ENCODE measurements around the gene SLC43A1. TPM values are rescaled to one million over a fixed set of nuclear protein-coding genes. Genes with fewer than 3 reads are reported as not detected.
A peak's percentile ranks its signal among the peaks of the same experiment; 100 is the strongest.

The SLC43A1 gene
- total RNA-seq, 6 experiments from 2014 or later = 3.1 to 4.7 (median 4.3) TPM

- H3K9me3 Mint-ChIP-seq = no peaks in the 10 kb centered on the region
- DNase-seq = no peak
- H3K4me1 Mint-ChIP-seq (ENCODE audit: low read depth) = peaks cover 18% of the 10 kb centered on the region
- no peak overlapping the region for H3K4me3 Mint-ChIP-seq
- no peak for TF ChIP-seq CTCF (IDR thresholded peaks at IDR 0.05)
- H3K27me3 Mint-ChIP-seq (ENCODE audit: insufficient read depth) = peaks cover 12% of the 10 kb centered on the region
- H3K27ac Mint-ChIP-seq = no peak overlapping the region
- no peaks in the 10 kb centered on the region for H3K36me3 Mint-ChIP-seq (ENCODE audit: low read depth)
These were observed 76.9 kb downstream of the SLC43A1 start for GRCh38 chr11:57438345-57439285.

GRCh38 chr11:57436031-57436430 is 79.5 kb downstream of the SLC43A1 start:
- no peak for DNase-seq
- Mint-ChIP-seq H3K9me3 (no peaks in the 10 kb centered on the region), H3K4me3 (no peak overlapping the region), H3K36me3 (ENCODE audit: low read depth) (no peaks in the 10 kb centered on the region), H3K4me1 (ENCODE audit: low read depth) (peaks cover 38% of the 10 kb centered on the region), H3K27ac (no peak overlapping the region), H3K27me3 (ENCODE audit: insufficient read depth) (peaks cover 14% of the 10 kb centered on the region)
- TF ChIP-seq CTCF (IDR thresholded peaks at IDR 0.05) = no peak

- Mint-ChIP-seq H3K27ac (no peak overlapping the region; the same call in 1 of the 2 replicates), H3K9me3 (no peaks in the 10 kb centered on the region), H3K36me3 (ENCODE audit: low read depth) (no peaks in the 10 kb centered on the region), H3K4me3 (no peak overlapping the region), H3K27me3 (ENCODE audit: insufficient read depth) (peaks cover 10% of the 10 kb centered on the region), H3K4me1 (ENCODE audit: low read depth) (peaks cover 38% of the 10 kb centered on the region)
- TF ChIP-seq CTCF (IDR thresholded peaks at IDR 0.05) = no peak
- peak; percentile 91 for DNase-seq
These were observed 80.6 kb downstream of the SLC43A1 start for GRCh38 chr11:57434640-57435546.

Other genes starting within 250 kb of the SLC43A1 start
- 100 to 1,000 TPM; 118 to 134 (median 123) TPM for gene TNKS1BP1, start 190.8 kb downstream of the SLC43A1 start, total RNA-seq (2021; fragmentation: NEBNext Ultra II Directional; extraction: Animal tissue kit (Norgen Biotek cat#: 25700))
- 100 to 1,000 TPM in 5 of 6 experiments, 10 to 100 TPM in 1; 84.0 to 141 (median 133) TPM for gene SSRP1, start 179.8 kb downstream of the SLC43A1 start, total RNA-seq (2021; fragmentation: NEBNext Ultra II Directional; extraction: Animal tissue kit (Norgen Biotek cat#: 25700))
- gene P2RX3, start 177.3 kb downstream of the SLC43A1 start, total RNA-seq (2021; fragmentation: NEBNext Ultra II Directional; extraction: Animal tissue kit (Norgen Biotek cat#: 25700)) = not detected
- not detected for gene PRG3, start 134.6 kb downstream of the SLC43A1 start, total RNA-seq (2021; fragmentation: NEBNext Ultra II Directional; extraction: Animal tissue kit (Norgen Biotek cat#: 25700))
- not detected for gene PRG2, start 125.1 kb downstream of the SLC43A1 start, total RNA-seq (2021; fragmentation: NEBNext Ultra II Directional; extraction: Animal tissue kit (Norgen Biotek cat#: 25700))
- 10 to 100 TPM in 4 of 6 experiments, 1 to 10 TPM in 2; 2.1 to 18.7 (median 15.8) TPM for gene SLC43A3, start 88.6 kb downstream of the SLC43A1 start, total RNA-seq (2021; fragmentation: NEBNext Ultra II Directional; extraction: Animal tissue kit (Norgen Biotek cat#: 25700))
- gene RTN4RL2, start 55.2 kb downstream of the SLC43A1 start, total RNA-seq (2021; fragmentation: NEBNext Ultra II Directional; extraction: Animal tissue kit (Norgen Biotek cat#: 25700)) = under 1 TPM; 0.09 to 0.66 (median 0.35) TPM
- gene TIMM10, start 15.1 kb upstream of the SLC43A1 start, total RNA-seq (2021; fragmentation: NEBNext Ultra II Directional; extraction: Animal tissue kit (Norgen Biotek cat#: 25700)) = 10 to 100 TPM; 43.6 to 72.9 (median 58.4) TPM
- gene SMTNL1, start 21.9 kb upstream of the SLC43A1 start, total RNA-seq (2021; fragmentation: NEBNext Ultra II Directional; extraction: Animal tissue kit (Norgen Biotek cat#: 25700)) = not detected
- gene UBE2L6, start 52.0 kb upstream of the SLC43A1 start, total RNA-seq (2021; fragmentation: NEBNext Ultra II Directional; extraction: Animal tissue kit (Norgen Biotek cat#: 25700)) = 10 to 100 TPM; 34.1 to 46.5 (median 43.3) TPM
- gene SERPING1, start 82.0 kb upstream of the SLC43A1 start, total RNA-seq (2021; fragmentation: NEBNext Ultra II Directional; extraction: Animal tissue kit (Norgen Biotek cat#: 25700)) = under 1 TPM in 5 of 6 experiments, not detected in 1; 0.11 to 0.51 (median 0.25) TPM
- under 1 TPM in 5 of 6 experiments, not detected in 1; 0.14 to 0.48 (median 0.28) TPM for gene YPEL4, start 134.2 kb upstream of the SLC43A1 start, total RNA-seq (2021; fragmentation: NEBNext Ultra II Directional; extraction: Animal tissue kit (Norgen Biotek cat#: 25700))
- 10 to 100 TPM; 13.0 to 17.1 (median 15.6) TPM for gene CLP1, start 142.1 kb upstream of the SLC43A1 start, total RNA-seq (2021; fragmentation: NEBNext Ultra II Directional; extraction: Animal tissue kit (Norgen Biotek cat#: 25700))
- 10 to 100 TPM; 67.5 to 82.1 (median 74.1) TPM for gene ZDHHC5, start 152.4 kb upstream of the SLC43A1 start, total RNA-seq (2021; fragmentation: NEBNext Ultra II Directional; extraction: Animal tissue kit (Norgen Biotek cat#: 25700))
- gene MED19, start 196.5 kb upstream of the SLC43A1 start, total RNA-seq (2021; fragmentation: NEBNext Ultra II Directional; extraction: Animal tissue kit (Norgen Biotek cat#: 25700)) = 10 to 100 TPM; 19.1 to 22.4 (median 21.8) TPM
- gene TMX2, start 196.9 kb upstream of the SLC43A1 start, total RNA-seq (2021; fragmentation: NEBNext Ultra II Directional; extraction: Animal tissue kit (Norgen Biotek cat#: 25700)) = 100 to 1,000 TPM in 2 of 6 experiments, 10 to 100 TPM in 4; 89.9 to 113 (median 97.2) TPM
- 100 to 1,000 TPM; 128 to 186 (median 140) TPM for gene SELENOH, start 225.8 kb upstream of the SLC43A1 start, total RNA-seq (2021; fragmentation: NEBNext Ultra II Directional; extraction: Animal tissue kit (Norgen Biotek cat#: 25700))
- not detected for gene BTBD18, start 236.1 kb upstream of the SLC43A1 start, total RNA-seq (2021; fragmentation: NEBNext Ultra II Directional; extraction: Animal tissue kit (Norgen Biotek cat#: 25700))
- 100 to 1,000 TPM; 131 to 153 (median 147) TPM for gene CTNND1, start 246.1 kb upstream of the SLC43A1 start, total RNA-seq (2021; fragmentation: NEBNext Ultra II Directional; extraction: Animal tissue kit (Norgen Biotek cat#: 25700))

All from HFFc6 (cell line).